Neural cell (in vitro differentiated cells): ENCODE results near the gene RDX.

ENCODE experiments used
- CTCF ChIP-seq: fragments of 450-650 bp; IDR thresholded peaks from 2 replicates; pipeline ENCODE4 v1.5.1; 2014; ENCODE audit warnings: antibody characterized with exemption, mild to moderate bottlenecking, moderate library complexity; ENCODE audit not compliant: poor library complexity, severe bottlenecking
- EP300 ChIP-seq: fragments of 450-650 bp; conservative IDR thresholded peaks from 2 replicates; pipeline ENCODE4 v1.6.1; 2014; ENCODE audit warnings: antibody characterized with exemption, mild to moderate bottlenecking, moderate library complexity; ENCODE audit not compliant: poor library complexity, severe bottlenecking
- EZH2 ChIP-seq: fragments of 200-600, 300-800 bp; shearing (Covaris generic), sonication (generic); IDR thresholded peaks from 2 replicates; pipeline ENCODE4 v1.6.1; 2014; ENCODE audit warnings: antibody characterized with exemption, low read length, borderline replicate concordance, mild to moderate bottlenecking; ENCODE audit not compliant: insufficient read depth, poor library complexity, severe bottlenecking
- MXI1 ChIP-seq: fragments of 450-650 bp; conservative IDR thresholded peaks from 2 replicates; pipeline ENCODE4 v1.6.1; 2014; ENCODE audit warnings: antibody characterized with exemption, mild to moderate bottlenecking; ENCODE audit not compliant: poor library complexity, severe bottlenecking
- POLR2AphosphoS5 ChIP-seq: IDR thresholded peaks from 2 replicates; pipeline ENCODE4 v1.6.1; 2012
- RAD21 ChIP-seq: fragments of 450-650 bp; conservative IDR thresholded peaks from 2 replicates; pipeline ENCODE4 v1.6.1; 2014; ENCODE audit warnings: antibody characterized with exemption, mild to moderate bottlenecking, moderate library complexity
- REST ChIP-seq: IDR thresholded peaks from 2 replicates; pipeline ENCODE4 v1.6.1; 2012; ENCODE audit warnings: borderline replicate concordance
- SMC3 ChIP-seq: fragments of 450-650 bp; conservative IDR thresholded peaks from 2 replicates; pipeline ENCODE4 v1.6.1; 2014; ENCODE audit warnings: antibody characterized with exemption, mild to moderate bottlenecking, moderate library complexity; ENCODE audit not compliant: poor library complexity
- TAF1 ChIP-seq: IDR thresholded peaks from 2 replicates; pipeline ENCODE4 v1.6.1; 2012; ENCODE audit warnings: low read depth

- TF ChIP-seq EP300: no peak
- TF ChIP-seq CTCF: no peak
- TF ChIP-seq EZH2: no peak
- no peak for TF ChIP-seq RAD21
- TF ChIP-seq TAF1: no peak
- TF ChIP-seq POLR2AphosphoS5: no peak
- no peak for TF ChIP-seq REST
- TF ChIP-seq MXI1: no peak
- TF ChIP-seq SMC3: no peak
Observed at GRCh38 chr11:110235966-110236365, 60.4 kb downstream of the RDX start.
